Endothelial cell of umbilical vein (primary cell): ENCODE data around the gene YWHAQ. TPM values are rescaled to one million over a fixed set of nuclear protein-coding genes. Genes with fewer than 3 reads are reported as not detected.

Experiments
- BruUV-seq: library from RNA; stranded (reverse); fragments of 400-500 nt; replicated peaks from 2 replicates; lab custom pipeline; 2021; lab: Mats Ljungman, UMichigan
- CTCF ChIA-PET: fragments of 300-600, 350-600 bp; sonication (Branson Sonifier 250); formaldehyde crosslinking; loops from one replicate; lab custom pipeline; 2021; ENCODE audit warnings: antibody characterized with exemption, inconsistent platforms; lab: Charles Lee
- POLR2A ChIA-PET: fragments of 300-600, 350-600 bp; sonication (Branson Sonifier 250); formaldehyde crosslinking; loops from one replicate; lab custom pipeline; 2021; ENCODE audit warnings: antibody characterized with exemption, inconsistent platforms; lab: Charles Lee
- DNase-seq: peaks from one replicate; pipeline ENCODE4 v3.0.0-alpha.2; 2011; ENCODE audit warnings: low read depth, low spot score
- FAIRE-seq: peaks from 2 replicates; lab custom pipeline; 2011; peaks lifted over from hg19 to GRCh38; lab: Jason Lieb, UNC
- H2AFZ ChIP-seq: 2 replicates; pipeline ENCODE4 v1.6.0; 2012; ENCODE audit warnings: low read depth, low read length, control low read depth, inconsistent platforms
- H3K27ac ChIP-seq: 2 replicates; pipeline ENCODE4 v1.5.1; 2011; ENCODE audit warnings: low read depth, mild to moderate bottlenecking, control low read depth, low read length, moderate library complexity; ENCODE audit not compliant: insufficient read depth
- H3K27me3 ChIP-seq, 2 experiments: 2 replicates each; pipeline versions ENCODE4 v1.6.0 to v1.6.1; 2011; ENCODE audit warnings: low read length in 2 of 2, mixed read lengths in 1 of 2; ENCODE audit not compliant: control insufficient read depth in 2 of 2, insufficient read depth in 2 of 2
- H3K36me3 ChIP-seq, 2 experiments: 2 replicates in 1 of 2; 3 replicates in 1 of 2; pipeline ENCODE4 v1.5.1; 2011; ENCODE audit warnings: low read length in 2 of 2, mild to moderate bottlenecking in 1 of 2, moderate library complexity in 1 of 2; ENCODE audit not compliant: control insufficient read depth in 2 of 2, insufficient read depth in 2 of 2; ENCODE audit errors: extremely low read depth in 1 of 2
- H3K4me1 ChIP-seq: 3 replicates; pipeline ENCODE4 v1.5.1; 2011; ENCODE audit warnings: mild to moderate bottlenecking, low read length; ENCODE audit not compliant: control insufficient read depth, insufficient read depth; ENCODE audit errors: extremely low read depth
- H3K4me2 ChIP-seq: 2 replicates; pipeline ENCODE4 v1.6.1; 2011; ENCODE audit warnings: low read length, control low read depth, mixed read lengths; ENCODE audit not compliant: insufficient read depth
- H3K4me3 ChIP-seq, 3 experiments: fragments of 200-600 bp in 1 of 3; sonication (generic), shearing (Covaris generic) in 1 of 3; replicated peaks in 1 of 3; 2 replicates each; pipeline ENCODE4 v1.5.1; 2011 to 2016; ENCODE audit warnings: control low read depth in 3 of 3, low read length in 3 of 3, mild to moderate bottlenecking in 2 of 3, inconsistent platforms in 1 of 3, low read depth in 1 of 3, moderate library complexity in 1 of 3; ENCODE audit not compliant: insufficient read depth in 1 of 3
- H3K79me2 ChIP-seq: 2 replicates; pipeline ENCODE4 v1.6.0; 2012; ENCODE audit warnings: low read length, inconsistent platforms; ENCODE audit not compliant: control insufficient read depth, insufficient read depth
- H3K9ac ChIP-seq: replicated peaks from 2 replicates; pipeline ENCODE3; 2011; ENCODE audit warnings: low read length, control low read depth; ENCODE audit not compliant: insufficient read depth; ENCODE audit errors: extremely low read depth
- H3K9me1 ChIP-seq: replicated peaks from 3 replicates; pipeline ENCODE4 v1.6.0; 2011; ENCODE audit warnings: mild to moderate bottlenecking, low read length; ENCODE audit not compliant: control insufficient read depth, insufficient read depth; ENCODE audit errors: extremely low read depth
- H3K9me3 ChIP-seq: replicated peaks from 2 replicates; pipeline ENCODE4 v1.5.1; 2012; ENCODE audit warnings: low read length, inconsistent platforms; ENCODE audit not compliant: control insufficient read depth, insufficient read depth
- H4K20me1 ChIP-seq: replicated peaks from 2 replicates; pipeline ENCODE3; 2011; ENCODE audit warnings: mild to moderate bottlenecking, low read length; ENCODE audit not compliant: control insufficient read depth, insufficient read depth; ENCODE audit errors: extremely low read depth
- CTCF ChIP-seq, 2 donors: IDR thresholded peaks; 1 replicate in 1 of 2; 2 replicates in 1 of 2; pipeline ENCODE4 v1.5.1; 2011; ENCODE audit warnings: low read length in 2 of 2, mild to moderate bottlenecking in 2 of 2, moderate library complexity in 2 of 2, control low read depth in 1 of 2, inconsistent platforms in 1 of 2, low read depth in 1 of 2; ENCODE audit not compliant: insufficient read depth in 1 of 2; ENCODE audit errors: extremely low read depth in 1 of 2
- EZH2 ChIP-seq: IDR thresholded peaks from 2 replicates; pipeline ENCODE4 v1.6.1; 2012; ENCODE audit warnings: borderline replicate concordance, low read depth, mild to moderate bottlenecking, moderate library complexity, low read length, inconsistent platforms; ENCODE audit not compliant: severe bottlenecking
- FOS ChIP-seq: IDR thresholded peaks from 2 replicates; pipeline ENCODE4 v1.6.1; 2011; ENCODE audit warnings: mild to moderate bottlenecking, low read length, moderate library complexity, borderline replicate concordance; ENCODE audit not compliant: insufficient read depth
- GATA2 ChIP-seq: IDR thresholded peaks from 2 replicates; pipeline ENCODE4 v1.7.0; 2011; ENCODE audit warnings: low read depth, mild to moderate bottlenecking, moderate library complexity, mixed read lengths, low read length; ENCODE audit not compliant: insufficient read length, insufficient read depth
- JUN ChIP-seq: IDR thresholded peaks from 2 replicates; pipeline ENCODE4 v1.6.1; 2011; ENCODE audit warnings: borderline replicate concordance, low read depth; ENCODE audit not compliant: insufficient read length, insufficient read depth
- MAX ChIP-seq: IDR thresholded peaks from 2 replicates; pipeline ENCODE4 v1.6.1; 2011; ENCODE audit not compliant: insufficient read depth, insufficient read length
- MYC ChIP-seq: IDR thresholded peaks from one replicate; pipeline ENCODE4 v1.6.1; 2011; ENCODE audit warnings: mild to moderate bottlenecking, low read depth, low read length
- POLR2AphosphoS5 ChIP-seq: IDR thresholded peaks from 2 replicates; pipeline ENCODE4 v1.6.1; 2012; ENCODE audit warnings: low read depth, mild to moderate bottlenecking, control low read depth, low read length, moderate library complexity; ENCODE audit not compliant: insufficient read depth
- dilution Hi-C: fragments of 300-500 bp; cut with MboI; formaldehyde crosslinking; loops from one replicate; pipeline ENCODE4 v1.15.0; 2019; ENCODE audit warnings: low sequenced_read_pairs; ENCODE audit not compliant: extremely low pct_ligation_motif_present
- intact Hi-C: fragments of 100-400 bp; cut with micrococcal nuclease; formaldehyde crosslinking; loops from one replicate; pipeline ENCODE4 v1.10.0; 2022
- polyA plus RNA-seq, 4 experiments: library from polyadenylated mRNA; depleted of rRNA in 3 of 4; stranded (reverse) in 3 of 4; unstranded in 1 of 4; fragments of >200 nt; gene quantifications; 2 replicates each; pipeline versions ENCODE4 v1.2.1 to v1.2.3, GENCODE V29; 2011 to 2012; ENCODE audit warnings: missing spikeins in 1 of 4
- total RNA-seq: library from RNA; stranded (reverse); gene quantifications from 2 replicates; pipeline ENCODE4 v1.2.3, GENCODE V29; 2021

Gene YWHAQ
- total and polyA plus RNA-seq, 2 donors (not counting 3 experiments of a cell fraction or from before 2014, with no cell fraction given) = 217 to 456 TPM

- no peaks in the 10 kb centered on the region for H3K9me3 ChIP-seq
- CTCF ChIA-PET = interaction anchor here (0.7 to 1.9 kb wide), 5 partner anchors 8 to 419 kb away, joined by 3 to 19 read pairs (median 4); partner anchors contain the start of gene ADAM17
- no peaks in the 10 kb centered on the region for H3K79me2 ChIP-seq
- H3K4me1 ChIP-seq = peaks cover 10% of the 10 kb centered on the region
- POLR2A ChIA-PET = interaction anchor here (1.7 kb wide), 1 partner anchor 10 kb away, joined by 7 read pairs; the partner anchor contains the start of gene ADAM17
- TSS peak; percentile 67 for BruUV-seq
- intact Hi-C loops = loop anchor here (1.0 kb wide), 1 partner anchor 9 kb away; no protein-coding TSS in a partner anchor
- H4K20me1 ChIP-seq = no peaks in the 10 kb centered on the region
- H2AFZ ChIP-seq = peak overlapping the region; percentile 3
- no peaks in the 10 kb centered on the region for H3K27me3 ChIP-seq
- peak; percentile 94 for DNase-seq
- no peak overlapping the region for H3K9ac ChIP-seq
- no peak overlapping the region for H3K4me2 ChIP-seq
- peak; percentile 99 for FAIRE-seq
- no peaks in the 10 kb centered on the region for H3K9me1 ChIP-seq
- dilution Hi-C loops = no loop called here
- H3K36me3 ChIP-seq = no peaks in the 10 kb centered on the region
- TF ChIP-seq JUN = peak; percentile 64
- no peak for TF ChIP-seq GATA2
- no peak for TF ChIP-seq POLR2AphosphoS5
- TF ChIP-seq FOS = peak; percentile 81
- peak overlapping the region; percentile 44 for H3K27ac ChIP-seq
- H3K4me3 ChIP-seq = no peak overlapping the region
Measured at GRCh38 chr2:9565436-9566153, 65.2 kb downstream of the YWHAQ start.

- Histone ChIP-seq H3K4me2 (no peak overlapping the region), H3K79me2 (peaks cover 6% of the 10 kb centered on the region), H3K27me3 (no peaks in the 10 kb centered on the region), H4K20me1 (no peaks in the 10 kb centered on the region), H2AFZ (no peak overlapping the region), H3K4me3 (no peak overlapping the region), H3K9me1 (no peaks in the 10 kb centered on the region), H3K4me1 (peaks cover 10% of the 10 kb centered on the region), H3K36me3 (no peaks in the 10 kb centered on the region), H3K9me3 (no peaks in the 10 kb centered on the region), H3K9ac (no peak overlapping the region), H3K27ac (no peak overlapping the region)
- no peak for TF ChIP-seq CTCF (IDR thresholded peaks at IDR 0.05; ENCODE audit: extremely low read depth in 1 of 2, insufficient read depth in 1 of 2, low read depth in 1 of 2, low read length in 2 of 2)
- no peak for TF ChIP-seq POLR2AphosphoS5
- TF ChIP-seq MYC = no peak
- TF ChIP-seq GATA2 = no peak
- no peak for TF ChIP-seq MAX
- TF ChIP-seq EZH2 = no peak
- TF ChIP-seq FOS = no peak
- no peak for TF ChIP-seq JUN
- intact Hi-C loops (no loop called here), dilution Hi-C loops (no loop called here)
- CTCF ChIA-PET = no interaction called here
- no peak for FAIRE-seq
- DNase-seq = no peak
- BruUV-seq = no TSS peak
- POLR2A ChIA-PET = no interaction called here
Measured at GRCh38 chr2:9560628-9561027, 70.2 kb downstream of the YWHAQ start.
